Fibroblast of mammary gland (primary cell): Measurements from ENCODE around the gene RPL14.
"Not testable (repeated sequence)": the region's sequence is repeated elsewhere in the genome, so short reads cannot be mapped to it uniquely, and the experiment has no call there.

Experiments used
- DNase-seq: peaks from one replicate; pipeline ENCODE4 v3.0.0-alpha.2; 2010; ENCODE audit warnings: low read depth
- H3K4me3 ChIP-seq: 2 replicates; pipeline ENCODE4 v1.5.1; 2011; ENCODE audit warnings: low read depth, mild to moderate bottlenecking, low read length, moderate library complexity; ENCODE audit not compliant: control insufficient read depth
- CTCF ChIP-seq: conservative IDR thresholded peaks from 2 replicates; pipeline ENCODE4 v1.5.1; 2011; ENCODE audit warnings: low read depth, low read length, inconsistent platforms; ENCODE audit not compliant: control insufficient read depth, insufficient read depth

The RPL14 gene

DNA sequence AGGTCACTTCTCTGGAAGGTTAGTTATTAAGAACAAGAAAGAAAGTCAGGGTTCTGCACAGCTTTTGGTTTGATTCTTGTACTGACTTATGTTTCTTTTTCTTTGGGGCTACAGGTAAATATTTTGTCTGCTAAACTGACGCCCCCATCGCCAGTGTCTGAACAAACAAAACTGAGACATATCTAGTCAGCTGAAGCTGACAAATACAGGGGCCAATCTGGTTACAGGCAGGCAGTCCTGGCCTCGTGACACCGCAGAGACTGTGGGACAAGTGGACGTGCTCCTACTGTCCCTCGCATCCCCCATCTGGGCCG is 4.6 kb upstream of the RPL14 start:
- no peak for DNase-seq
- peak overlapping the region; percentile 84 for H3K4me3 ChIP-seq
- TF ChIP-seq CTCF, result no peak

GRCh38 chr3:40452876-40453730 is 4.0 kb upstream of the RPL14 start:
- TF ChIP-seq CTCF, result no peak
- DNase-seq, result peak; percentile 98
- H3K4me3 ChIP-seq, result peak overlapping the region; percentile 84

- DNase-seq, result no peak
- no peak for TF ChIP-seq CTCF
- H3K4me3 ChIP-seq, result peak overlapping the region; percentile 84
Observed at GRCh38 chr3:40453933-40454332, 3.2 kb upstream of the RPL14 start.

- DNase-seq, result no peak
- no peak overlapping the region for H3K4me3 ChIP-seq
- TF ChIP-seq CTCF, result no peak
Observed at GRCh38 chr3:40455328-40455727, 1.8 kb upstream of the RPL14 start.

GRCh38 chr3:40456279-40456939 is 730 bp upstream of the RPL14 start:
- no peak for TF ChIP-seq CTCF
- no peak for DNase-seq
- H3K4me3 ChIP-seq, result peak overlapping the region; percentile 96

- H3K4me3 ChIP-seq, result peak overlapping the region; percentile 96
- TF ChIP-seq CTCF, result no peak
- DNase-seq, result no peak
Observed at GRCh38 chr3:40458473-40458872, 1.3 kb downstream of the RPL14 start.

DNA sequence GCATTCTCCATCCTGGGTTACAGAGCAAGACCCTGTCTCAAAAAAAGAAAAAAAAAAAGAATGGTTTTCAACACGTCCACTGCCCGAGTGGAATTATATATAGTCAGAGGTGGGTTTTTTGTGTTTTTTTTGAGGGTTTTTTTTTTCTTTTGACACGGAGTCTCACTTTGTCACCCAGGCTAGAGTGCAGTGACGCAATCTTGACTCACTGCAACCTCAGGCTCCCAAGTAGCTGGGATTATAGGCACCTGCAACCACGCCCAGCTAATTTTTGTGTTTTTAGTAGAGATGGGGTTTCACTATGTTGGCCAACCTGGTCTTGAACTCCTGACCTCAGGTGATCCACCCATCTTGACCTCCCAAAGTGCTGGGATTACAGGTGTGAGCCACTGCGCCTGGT is 3.3 kb downstream of the RPL14 start:
- H3K4me3 ChIP-seq, DNase-seq: not testable (repeated sequence)
